H9 (cell line): Measurements from ENCODE around the gene WSCD2. TPM values are rescaled to one million over a fixed set of nuclear protein-coding genes. Genes with fewer than 3 reads are reported as not detected.

Experiments
- DNase-seq: peaks from one replicate; pipeline ENCODE4 v3.0.0-alpha.2; 2017
- H2AFZ ChIP-seq: one replicate; pipeline ENCODE4 v1.6.1; 2013; ENCODE audit warnings: mild to moderate bottlenecking, low read length, control low read depth, moderate library complexity
- H2AK5ac ChIP-seq: 2 replicates; pipeline ENCODE4 v1.6.1; 2013; ENCODE audit warnings: low read length, control low read depth, mixed read lengths; ENCODE audit not compliant: insufficient read length
- H2BK120ac ChIP-seq: one replicate; pipeline ENCODE4 v1.6.1; 2013; ENCODE audit warnings: low read depth, mild to moderate bottlenecking, low read length, control low read depth, inconsistent platforms; ENCODE audit not compliant: poor library complexity, severe bottlenecking
- H2BK12ac ChIP-seq: 2 replicates; pipeline ENCODE4 v1.6.1; 2013; ENCODE audit warnings: low read length, control low read depth, mixed read lengths, low read depth; ENCODE audit not compliant: insufficient read length
- H2BK15ac ChIP-seq: 2 replicates; pipeline ENCODE4 v1.6.1; 2013; ENCODE audit warnings: low read depth, low read length, control low read depth
- H2BK20ac ChIP-seq: one replicate; pipeline ENCODE4 v1.6.1; 2013; ENCODE audit warnings: low read depth, mild to moderate bottlenecking, low read length, control low read depth, inconsistent platforms; ENCODE audit not compliant: poor library complexity, severe bottlenecking
- H2BK5ac ChIP-seq: 2 replicates; pipeline ENCODE4 v1.6.1; 2013; ENCODE audit warnings: low read length, control low read depth, mixed read lengths; ENCODE audit not compliant: insufficient read length
- H3K14ac ChIP-seq: 2 replicates; pipeline ENCODE4 v1.6.1; 2013; ENCODE audit warnings: low read length, control low read depth; ENCODE audit not compliant: insufficient read depth
- H3K18ac ChIP-seq: 2 replicates; pipeline ENCODE4 v1.6.1; 2013; ENCODE audit warnings: low read depth, mild to moderate bottlenecking, mixed read lengths, low read length, control low read depth; ENCODE audit not compliant: insufficient read length
- H3K23ac ChIP-seq: 2 replicates; pipeline ENCODE4 v1.6.1; 2013; ENCODE audit warnings: low read length, control low read depth, mixed read lengths, low read depth; ENCODE audit not compliant: insufficient read length
- H3K23me2 ChIP-seq: 2 replicates; pipeline ENCODE4 v1.6.1; 2013; ENCODE audit warnings: low read depth, mild to moderate bottlenecking, mixed read lengths, low read length, control low read depth; ENCODE audit not compliant: insufficient read length, poor library complexity, severe bottlenecking
- H3K27ac ChIP-seq: 2 replicates; pipeline ENCODE4 v1.5.1; 2013; ENCODE audit warnings: low read length, control low read depth, mixed read lengths, low read depth; ENCODE audit not compliant: insufficient read length
- H3K27me3 ChIP-seq: 2 replicates; pipeline ENCODE4 v1.6.1; 2013; ENCODE audit warnings: low read length, control low read depth, inconsistent platforms; ENCODE audit not compliant: insufficient read depth
- H3K4ac ChIP-seq: 2 replicates; pipeline ENCODE4 v1.6.1; 2013; ENCODE audit warnings: low read depth, mild to moderate bottlenecking, control low read depth, inconsistent platforms, low read length, moderate library complexity
- H3K4me1 ChIP-seq: 2 replicates; pipeline ENCODE4 v1.6.1; 2013; ENCODE audit warnings: low read length, control low read depth, inconsistent platforms; ENCODE audit not compliant: insufficient read depth
- H3K4me2 ChIP-seq: 2 replicates; pipeline ENCODE4 v1.6.1; 2013; ENCODE audit warnings: low read length, control low read depth, mixed read lengths; ENCODE audit not compliant: insufficient read length, insufficient read depth
- H3K56ac ChIP-seq: 2 replicates; pipeline ENCODE4 v1.6.1; 2013; ENCODE audit warnings: low read depth, mild to moderate bottlenecking, mixed read lengths, low read length, control low read depth; ENCODE audit not compliant: insufficient read length
- H3K79me1 ChIP-seq: 2 replicates; pipeline ENCODE4 v1.6.1; 2013; ENCODE audit warnings: low read depth, mild to moderate bottlenecking, moderate library complexity, low read length, control low read depth, inconsistent platforms; ENCODE audit not compliant: insufficient read depth, poor library complexity, severe bottlenecking
- H3K79me2 ChIP-seq: 2 replicates; pipeline ENCODE4 v1.6.1; 2013; ENCODE audit warnings: low read length, control low read depth, inconsistent platforms; ENCODE audit not compliant: insufficient read depth
- H3K9ac ChIP-seq: 2 replicates; pipeline ENCODE4 v1.6.1; 2013; ENCODE audit warnings: low read length, control low read depth, mixed read lengths; ENCODE audit not compliant: insufficient read length; ENCODE audit errors: extremely low read depth
- H3K9me3 ChIP-seq: one replicate; pipeline ENCODE4 v1.6.1; 2013; ENCODE audit warnings: low read depth, low read length, inconsistent platforms; ENCODE audit not compliant: control insufficient read depth
- H3T11ph ChIP-seq: one replicate; pipeline ENCODE4 v1.6.1; 2013; ENCODE audit warnings: mild to moderate bottlenecking, low read length, control low read depth, inconsistent platforms
- H4K20me1 ChIP-seq: one replicate; pipeline ENCODE4 v1.6.1; 2013; ENCODE audit not compliant: control insufficient read depth, insufficient read length, insufficient read depth
- H4K5ac ChIP-seq: 2 replicates; pipeline ENCODE4 v1.6.1; 2013; ENCODE audit warnings: low read depth, mild to moderate bottlenecking, mixed read lengths, low read length, control low read depth; ENCODE audit not compliant: insufficient read length
- H4K8ac ChIP-seq: replicated peaks from 2 replicates; pipeline ENCODE4 v1.6.1; 2013; ENCODE audit warnings: low read length, control low read depth, mixed read lengths, low read depth; ENCODE audit not compliant: insufficient read length
- H4K91ac ChIP-seq: 2 replicates; pipeline ENCODE4 v1.6.1; 2013; ENCODE audit warnings: low read depth, mild to moderate bottlenecking, moderate library complexity, mixed read lengths, low read length, control low read depth; ENCODE audit not compliant: insufficient read length
- H3K27ac Mint-ChIP-seq, 3 experiments: 2 replicates in 2 of 3; 3 replicates in 1 of 3; pipeline ENCODE4 v1.8.0; 2020 to 2021; ENCODE audit warnings: mixed read lengths in 3 of 3, mild to moderate bottlenecking in 1 of 3, moderate library complexity in 1 of 3
- H3K27me3 Mint-ChIP-seq: 2 replicates; pipeline ENCODE4 v1.8.0; 2021; ENCODE audit warnings: low read depth, mild to moderate bottlenecking, moderate library complexity, mixed read lengths
- H3K36me3 Mint-ChIP-seq, 3 experiments: 2 replicates in 2 of 3; 3 replicates in 1 of 3; pipeline ENCODE4 v1.8.0; 2020 to 2021; ENCODE audit warnings: low read depth in 3 of 3, mixed read lengths in 3 of 3; ENCODE audit not compliant: insufficient read depth in 1 of 3
- H3K4me1 Mint-ChIP-seq, 2 experiments: 2 replicates each; pipeline ENCODE4 v1.8.0; 2020; ENCODE audit warnings: mixed read lengths in 2 of 2
- H3K4me3 Mint-ChIP-seq, 2 experiments: 2 replicates in 1 of 2; 3 replicates in 1 of 2; pipeline ENCODE4 v1.8.0; 2020 to 2021; ENCODE audit warnings: mild to moderate bottlenecking in 2 of 2, mixed read lengths in 2 of 2, moderate library complexity in 1 of 2
- H3K9me3 Mint-ChIP-seq, 2 experiments: 2 replicates in 1 of 2; 3 replicates in 1 of 2; pipeline ENCODE4 v1.8.0; 2020; ENCODE audit warnings: mild to moderate bottlenecking in 2 of 2, mixed read lengths in 2 of 2, moderate library complexity in 1 of 2
- CTCF ChIP-seq: fragments of 200-600 bp; sonication (generic); conservative IDR thresholded peaks from 3 replicates; pipeline ENCODE4 v1.8.0; 2021; ENCODE audit warnings: antibody characterized with exemption, mild to moderate bottlenecking
- WGBS: extraction: QIAGEN DNeasy Blood & Tissue Kit; methylation state at CpG from one replicate; pipeline ENCODE4 v1.1.7; 2013; ENCODE audit warnings: missing lambda C conversion rate, low lambda C conversion rate, mixed read lengths; ENCODE audit not compliant: insufficient read length; ENCODE audit errors: extremely low coverage; 5-methylcytosine and 5-hydroxymethylcytosine counted together
- total RNA-seq: library from RNA; stranded (reverse); gene quantifications from 2 replicates; pipeline ENCODE4 v1.2.1, GENCODE V29; 2021

The WSCD2 gene
- total RNA-seq, 1 experiment from 2014 or later = 0.92 TPM

- peaks cover 61 to 74% of the 10 kb centered on the region in 2 experiments for H3K4me1 Mint-ChIP-seq
- H3K79me2 ChIP-seq = no peaks in the 10 kb centered on the region
- no peak overlapping the region for H3K56ac ChIP-seq
- no peak overlapping the region for H3K14ac ChIP-seq
- TF ChIP-seq CTCF = no peak
- no peaks in the 10 kb centered on the region; the same call in 1 of the 2 replicates for H3K27me3 Mint-ChIP-seq
- no peak overlapping the region for H3K18ac ChIP-seq
- peaks cover 0 to 4% (median 0%) of the 10 kb centered on the region in 3 experiments; a peak in 2 of 7 replicates for H3K36me3 Mint-ChIP-seq
- H4K20me1 ChIP-seq = no peaks in the 10 kb centered on the region
- H3K79me1 ChIP-seq = no peaks in the 10 kb centered on the region
- no peak overlapping the region for H2BK20ac ChIP-seq
- H3K9me3 Mint-ChIP-seq = no peaks in the 10 kb centered on the region; a peak in 2 of 5 replicates
- no peak overlapping the region for H2BK12ac ChIP-seq
- H2AFZ ChIP-seq = no peak overlapping the region
- no peak overlapping the region for H3K27ac ChIP-seq
- no peak overlapping the region for H2BK5ac ChIP-seq
- no peak overlapping the region for H2AK5ac ChIP-seq
- H3T11ph ChIP-seq = no peak overlapping the region
- H3K23ac ChIP-seq = no peak overlapping the region
- no peak overlapping the region for H3K4me2 ChIP-seq
- H4K91ac ChIP-seq = no peak overlapping the region
- H4K5ac ChIP-seq = no peak overlapping the region
- H3K27me3 ChIP-seq = no peaks in the 10 kb centered on the region
- WGBS = no CpG with 5 or more reads among the region's 2 CpGs
- H2BK120ac ChIP-seq = no peak overlapping the region
- no peak for DNase-seq
- no peak overlapping the region for H3K9ac ChIP-seq
- H3K4ac ChIP-seq = no peak overlapping the region
- H3K23me2 ChIP-seq = no peaks in the 10 kb centered on the region
- H3K4me1 ChIP-seq = peaks cover 4% of the 10 kb centered on the region; the same call in 1 of the 2 replicates
- H3K9me3 ChIP-seq = no peaks in the 10 kb centered on the region
- no peak overlapping the region for H4K8ac ChIP-seq
- no peak overlapping the region for H2BK15ac ChIP-seq
- H3K4me3 Mint-ChIP-seq = no peak overlapping the region
- H3K27ac Mint-ChIP-seq = peak overlapping the region in 1 of 3 experiments; percentile 21; a peak in 1 of 7 replicates
Observed at GRCh38 chr12:108145011-108145410, 15.9 kb downstream of the WSCD2 start.
